Measurements from ENCODE around the gene PREPL.

DNA sequence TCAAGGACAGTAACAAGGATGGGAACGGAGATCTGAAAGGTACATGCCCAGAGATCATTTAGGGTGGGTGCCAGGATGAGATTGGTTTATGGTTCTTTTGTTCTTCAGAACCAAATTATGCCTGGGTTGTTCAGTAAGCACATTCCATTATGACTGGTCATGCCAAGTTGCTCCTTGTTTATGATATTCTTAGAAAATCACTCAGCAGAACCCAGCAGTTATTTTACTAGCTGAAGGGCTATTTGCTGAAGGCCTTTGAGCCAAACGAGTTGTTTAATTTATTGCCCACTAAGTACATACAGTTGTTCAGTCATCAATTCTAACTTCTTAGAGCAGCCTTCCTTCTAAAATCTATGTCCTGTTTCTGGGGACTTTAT, 85.4 kb downstream of the PREPL start:
- TF ChIP-seq, protein P1, sequence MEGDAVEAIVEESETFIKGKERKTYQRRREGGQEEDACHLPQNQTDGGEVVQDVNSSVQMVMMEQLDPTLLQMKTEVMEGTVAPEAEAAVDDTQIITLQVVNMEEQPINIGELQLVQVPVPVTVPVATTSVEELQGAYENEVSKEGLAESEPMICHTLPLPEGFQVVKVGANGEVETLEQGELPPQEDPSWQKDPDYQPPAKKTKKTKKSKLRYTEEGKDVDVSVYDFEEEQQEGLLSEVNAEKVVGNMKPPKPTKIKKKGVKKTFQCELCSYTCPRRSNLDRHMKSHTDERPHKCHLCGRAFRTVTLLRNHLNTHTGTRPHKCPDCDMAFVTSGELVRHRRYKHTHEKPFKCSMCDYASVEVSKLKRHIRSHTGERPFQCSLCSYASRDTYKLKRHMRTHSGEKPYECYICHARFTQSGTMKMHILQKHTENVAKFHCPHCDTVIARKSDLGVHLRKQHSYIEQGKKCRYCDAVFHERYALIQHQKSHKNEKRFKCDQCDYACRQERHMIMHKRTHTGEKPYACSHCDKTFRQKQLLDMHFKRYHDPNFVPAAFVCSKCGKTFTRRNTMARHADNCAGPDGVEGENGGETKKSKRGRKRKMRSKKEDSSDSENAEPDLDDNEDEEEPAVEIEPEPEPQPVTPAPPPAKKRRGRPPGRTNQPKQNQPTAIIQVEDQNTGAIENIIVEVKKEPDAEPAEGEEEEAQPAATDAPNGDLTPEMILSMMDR (IDR thresholded peaks at IDR 0.05; ENCODE audit: low read depth, low read length) = no peak
- no peak for TF ChIP-seq EZH2phosphoT487 (IDR thresholded peaks at IDR 0.05; ENCODE audit: low read depth)
